Smooth muscle cell (in vitro differentiated cells): ENCODE results near the gene IGF1. TPM values are rescaled to one million over a fixed set of nuclear protein-coding genes. Genes with fewer than 3 reads are reported as not detected.

Experiments
- DNase-seq: peaks from one replicate; lab custom pipeline; 2025; ENCODE audit not compliant: unreplicated experiment; lab: John Stamatoyannopoulos, UW
- H2AFZ ChIP-seq: fragments of 200-600 bp; sonication (generic); 2 replicates; pipeline ENCODE4 v1.6.0; 2016; ENCODE audit warnings: antibody characterized with exemption, low read depth, mild to moderate bottlenecking
- H3F3A ChIP-seq: fragments of 200-600 bp; sonication (generic); 2 replicates; pipeline ENCODE4 v1.6.0; 2017; ENCODE audit warnings: antibody characterized with exemption, low read depth
- H3K27ac ChIP-seq: fragments of 200-600 bp; sonication (generic); 2 replicates; pipeline ENCODE4 v1.5.1; 2016; ENCODE audit warnings: low read depth, mild to moderate bottlenecking
- H3K27me3 ChIP-seq: fragments of 200-600 bp; sonication (generic); 2 replicates; pipeline ENCODE4 v1.6.1; 2016; ENCODE audit warnings: low read depth, mild to moderate bottlenecking
- H3K36me3 ChIP-seq: fragments of 200-600 bp; sonication (generic); 2 replicates; pipeline ENCODE4 v1.5.1; 2016; ENCODE audit warnings: low read depth
- H3K4me1 ChIP-seq: fragments of 200-600 bp; sonication (generic); 2 replicates; pipeline ENCODE4 v1.5.1; 2016; ENCODE audit warnings: low read depth
- H3K4me2 ChIP-seq: fragments of 200-600 bp; sonication (generic); 2 replicates; pipeline ENCODE4 v1.6.0; 2016; ENCODE audit warnings: mild to moderate bottlenecking
- H3K4me3 ChIP-seq: fragments of 200-600 bp; sonication (generic); 2 replicates; pipeline ENCODE4 v1.5.1; 2016; ENCODE audit warnings: mild to moderate bottlenecking
- H3K79me2 ChIP-seq: fragments of 200-600 bp; sonication (generic); 2 replicates; pipeline ENCODE4 v1.6.0; 2016; ENCODE audit warnings: low read depth, mild to moderate bottlenecking
- H3K9ac ChIP-seq: fragments of 200-600 bp; sonication (generic); 2 replicates; pipeline ENCODE4 v1.6.0; 2016; ENCODE audit warnings: low read depth
- H3K9me3 ChIP-seq: fragments of 200-600 bp; sonication (generic); replicated peaks from 2 replicates; pipeline ENCODE4 v1.5.1; 2016; ENCODE audit warnings: low read depth
- H4K20me1 ChIP-seq: fragments of 200-600 bp; sonication (generic); 2 replicates; pipeline ENCODE4 v1.6.0; 2016; ENCODE audit warnings: low read depth
- CTCF ChIP-seq: fragments of 200-600 bp; sonication (generic); IDR thresholded peaks from 2 replicates; pipeline ENCODE4 v1.5.1; 2017; ENCODE audit warnings: borderline replicate concordance, mild to moderate bottlenecking, antibody characterized with exemption; ENCODE audit not compliant: insufficient read depth, poor library complexity, severe bottlenecking
- WGBS: methylation state at CpG from one replicate; pipeline ENCODE4 v1.1.7; 2016; ENCODE audit warnings: low lambda C conversion rate; 5-methylcytosine and 5-hydroxymethylcytosine counted together
- polyA plus RNA-seq: library from polyadenylated mRNA; unstranded; fragments of >200 nt; fragmentation: Nextera tagmentation; extraction: Ambion mirVana; gene quantifications from 2 replicates; pipeline ENCODE4 v1.2.1, GENCODE V29; 2016
- total RNA-seq: library from RNA; depleted of rRNA; stranded (reverse); fragments of >200 nt; gene quantifications from 2 replicates; pipeline ENCODE4 v1.2.3, GENCODE V29; 2014

IGF1 gene
- total and polyA plus RNA-seq, 2 experiments from 2014 or later = 1.3 to 8.9 TPM

- H3K4me2 ChIP-seq = peak overlapping the region; percentile 63
- no peak overlapping the region for H3K27ac ChIP-seq
- H3K9ac ChIP-seq = no peak overlapping the region
- H3K4me1 ChIP-seq = peaks cover under 1% of the 10 kb centered on the region
- TF ChIP-seq CTCF = peak; percentile 93
- H3F3A ChIP-seq = no peaks in the 10 kb centered on the region
- H3K36me3 ChIP-seq = no peaks in the 10 kb centered on the region
- no peak overlapping the region for H3K4me3 ChIP-seq
- WGBS = 30% methylated on average over 12 of the region's 12 CpGs
- peak overlapping the region; percentile 56 for H2AFZ ChIP-seq
- H3K9me3 ChIP-seq = no peaks in the 10 kb centered on the region
- no peaks in the 10 kb centered on the region for H3K27me3 ChIP-seq
- peak; percentile 4 for DNase-seq
- no peaks in the 10 kb centered on the region for H4K20me1 ChIP-seq
- H3K79me2 ChIP-seq = no peaks in the 10 kb centered on the region
Observed at GRCh38 chr12:102484428-102484958, 4.1 kb upstream of the IGF1 start.

- H2AFZ ChIP-seq = peak overlapping the region; percentile 56
- WGBS = 50% methylated on average over 3 of the region's 3 CpGs
- H3K27ac ChIP-seq = no peak overlapping the region
Observed at GRCh38 chr12:102484017-102484416, 3.7 kb upstream of the IGF1 start.

GRCh38 chr12:102483466-102483865 lies 3.1 kb upstream of the IGF1 start:
- Histone ChIP-seq H3K9me3 (no peaks in the 10 kb centered on the region), H3K27me3 (no peaks in the 10 kb centered on the region), H3K9ac (no peak overlapping the region), H2AFZ (no peak overlapping the region), H4K20me1 (no peaks in the 10 kb centered on the region), H3K4me2 (no peak overlapping the region), H3K27ac (no peak overlapping the region), H3K36me3 (no peaks in the 10 kb centered on the region), H3K4me1 (peaks cover 10% of the 10 kb centered on the region), H3K4me3 (no peak overlapping the region), H3K79me2 (no peaks in the 10 kb centered on the region), H3F3A (no peaks in the 10 kb centered on the region)
- TF ChIP-seq CTCF = no peak
- DNase-seq = no peak
- WGBS = 98% methylated on average over 2 of the region's 2 CpGs

More at GRCh38 chr12:102484017-102484416, 3.7 kb upstream of the IGF1 start:
- no peaks in the 10 kb centered on the region for H3F3A ChIP-seq
- H3K79me2 ChIP-seq = no peaks in the 10 kb centered on the region
- no peak overlapping the region for H3K4me3 ChIP-seq
- no peak overlapping the region for H3K9ac ChIP-seq
- H4K20me1 ChIP-seq = no peaks in the 10 kb centered on the region
- no peaks in the 10 kb centered on the region for H3K9me3 ChIP-seq
- no peak for TF ChIP-seq CTCF
- H3K36me3 ChIP-seq = no peaks in the 10 kb centered on the region
- no peaks in the 10 kb centered on the region for H3K27me3 ChIP-seq
- peak overlapping the region; percentile 63 for H3K4me2 ChIP-seq
- DNase-seq = no peak
- peaks cover 5% of the 10 kb centered on the region for H3K4me1 ChIP-seq
